Activated B cell treated with CpG ODN at 0.5 μM for 24 hours (primary cell): ENCODE results near the gene DOCK3. TPM values are rescaled to one million over a fixed set of nuclear protein-coding genes. Genes with fewer than 3 reads are reported as not detected.
"Not testable (repeated sequence)": the region's sequence is repeated elsewhere in the genome, so short reads cannot be mapped to it uniquely, and the experiment has no call there.

ENCODE experiments used
- ATAC-seq: fragments of 200-7000 bp; cut with Tn5 transposase; one replicate; pipeline ENCODE4 v1.10.0; 2021; ENCODE audit warnings: low read depth, mild to moderate bottlenecking, moderate library complexity
- CTCF ChIA-PET: fragments of 350-600 bp; sonication (Branson Sonifier 250); formaldehyde crosslinking; loops from one replicate; lab custom pipeline; 2021; ENCODE audit warnings: antibody characterized with exemption; lab: Charles Lee
- POLR2A ChIA-PET: fragments of 350-600 bp; sonication (Branson Sonifier 250); formaldehyde crosslinking; loops from one replicate; lab custom pipeline; 2021; ENCODE audit warnings: antibody characterized with exemption; lab: Charles Lee
- DNase-seq: peaks from one replicate; pipeline ENCODE4 v3.0.0; 2022
- H3K27ac Mint-ChIP-seq: one replicate; pipeline ENCODE4 v1.8.0; 2020; ENCODE audit warnings: mixed read lengths
- H3K27me3 Mint-ChIP-seq: one replicate; pipeline ENCODE4 v1.8.0; 2021; ENCODE audit warnings: mixed read lengths
- H3K36me3 Mint-ChIP-seq: one replicate; pipeline ENCODE4 v1.8.0; 2021; ENCODE audit warnings: low read depth, mixed read lengths
- H3K4me1 Mint-ChIP-seq: one replicate; pipeline ENCODE4 v1.8.0; 2021; ENCODE audit warnings: mixed read lengths
- H3K4me3 Mint-ChIP-seq: one replicate; pipeline ENCODE4 v1.8.0; 2020; ENCODE audit warnings: mild to moderate bottlenecking, mixed read lengths
- H3K9me3 Mint-ChIP-seq: one replicate; pipeline ENCODE4 v1.8.0; 2020; ENCODE audit warnings: mixed read lengths
- CTCF ChIP-seq: fragments of 200-600 bp; IDR thresholded peaks from one replicate; pipeline ENCODE4 v1.8.0; 2022; ENCODE audit warnings: antibody characterized with exemption, mild to moderate bottlenecking
- intact Hi-C: fragments of 100-400 bp; cut with micrococcal nuclease; formaldehyde crosslinking; loops from one replicate; pipeline ENCODE4 v1.15.1; 2024
- total RNA-seq: library from RNA; stranded (reverse); gene quantifications from 2 replicates; pipeline ENCODE4 v1.2.3, GENCODE V29; 2022

Gene DOCK3
- total RNA-seq, 1 donor from 2014 or later: 0.04 TPM

DNA sequence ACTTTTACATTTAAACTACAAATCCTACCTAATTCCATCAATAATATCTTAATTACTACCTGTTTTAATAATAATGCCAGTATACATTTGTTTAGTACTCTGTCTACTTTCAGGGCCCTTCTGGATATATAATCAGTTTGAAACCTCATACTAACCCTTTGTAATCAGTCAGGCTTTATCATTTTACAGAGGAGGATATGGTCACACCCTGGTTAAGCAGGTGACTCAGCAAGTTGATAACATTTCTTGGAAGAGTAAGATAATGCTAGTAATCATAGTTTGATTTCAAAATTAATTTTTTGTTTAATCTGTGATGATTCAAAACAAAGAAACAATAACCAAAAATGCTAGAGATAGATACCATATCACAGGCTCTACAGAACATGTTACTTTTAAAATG is 502.2 kb downstream of the DOCK3 start:
- TF ChIP-seq CTCF: no peak
- H3K4me3 Mint-ChIP-seq: no peak overlapping the region
- ATAC-seq: no peak
- peaks cover 12% of the 10 kb centered on the region for H3K9me3 Mint-ChIP-seq
- H3K27me3 Mint-ChIP-seq: no peaks in the 10 kb centered on the region
- no peak for DNase-seq
- intact Hi-C loops: no loop called here
- no peak overlapping the region for H3K27ac Mint-ChIP-seq
- H3K36me3 Mint-ChIP-seq: no peaks in the 10 kb centered on the region
- ChIA-PET POLR2A (no interaction called here), CTCF (no interaction called here)
- H3K4me1 Mint-ChIP-seq: no peaks in the 10 kb centered on the region

GRCh38 chr3:51186446-51186845 is 511.7 kb downstream of the DOCK3 start:
- POLR2A ChIA-PET, intact Hi-C loops, CTCF ChIA-PET, DNase-seq, H3K4me1 Mint-ChIP-seq, H3K27ac Mint-ChIP-seq, H3K27me3 Mint-ChIP-seq, H3K36me3 Mint-ChIP-seq, ATAC-seq, H3K4me3 Mint-ChIP-seq, H3K9me3 Mint-ChIP-seq: not testable (repeated sequence)

DNA sequence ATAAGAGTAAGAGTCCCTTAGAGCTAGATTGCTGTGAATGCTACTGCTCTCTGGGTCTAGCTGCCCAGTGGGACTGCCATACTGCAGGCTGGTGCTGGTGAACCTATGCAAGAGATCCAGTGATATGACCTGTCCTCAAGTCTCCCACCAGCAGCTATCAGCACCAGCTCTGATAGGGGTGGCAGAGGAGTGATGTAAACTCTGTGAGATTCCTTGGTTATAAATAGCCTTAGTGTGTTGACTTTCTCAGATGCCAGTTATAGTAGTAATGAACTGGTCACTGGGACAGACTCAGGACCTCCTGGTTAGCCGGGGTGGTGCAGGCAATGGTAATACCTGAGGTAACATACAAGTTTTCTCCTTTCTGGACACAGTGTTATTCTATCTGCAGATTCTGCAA is 515.5 kb downstream of the DOCK3 start:
- ATAC-seq (no peak), DNase-seq (no peak)
- CTCF ChIA-PET: no interaction called here
- Mint-ChIP-seq H3K27me3 (peaks cover 3% of the 10 kb centered on the region), H3K4me3 (no peak overlapping the region), H3K9me3 (peaks cover 10% of the 10 kb centered on the region), H3K36me3 (no peaks in the 10 kb centered on the region), H3K4me1 (no peaks in the 10 kb centered on the region), H3K27ac (no peak overlapping the region)
- TF ChIP-seq CTCF: no peak
- POLR2A ChIA-PET: no interaction called here
- intact Hi-C loops: no loop called here

GRCh38 chr3:51190827-51191226 is 516.1 kb downstream of the DOCK3 start:
- H3K36me3 Mint-ChIP-seq: no peaks in the 10 kb centered on the region
- peaks cover 8% of the 10 kb centered on the region for H3K9me3 Mint-ChIP-seq
- CTCF ChIA-PET: no interaction called here
- POLR2A ChIA-PET: no interaction called here
- no peak overlapping the region for H3K4me3 Mint-ChIP-seq
- DNase-seq (no peak), ATAC-seq (no peak)
- no peaks in the 10 kb centered on the region for H3K4me1 Mint-ChIP-seq
- H3K27ac Mint-ChIP-seq: no peak overlapping the region
- intact Hi-C loops: no loop called here
- no peak for TF ChIP-seq CTCF
- H3K27me3 Mint-ChIP-seq: peaks cover 3% of the 10 kb centered on the region

DNA sequence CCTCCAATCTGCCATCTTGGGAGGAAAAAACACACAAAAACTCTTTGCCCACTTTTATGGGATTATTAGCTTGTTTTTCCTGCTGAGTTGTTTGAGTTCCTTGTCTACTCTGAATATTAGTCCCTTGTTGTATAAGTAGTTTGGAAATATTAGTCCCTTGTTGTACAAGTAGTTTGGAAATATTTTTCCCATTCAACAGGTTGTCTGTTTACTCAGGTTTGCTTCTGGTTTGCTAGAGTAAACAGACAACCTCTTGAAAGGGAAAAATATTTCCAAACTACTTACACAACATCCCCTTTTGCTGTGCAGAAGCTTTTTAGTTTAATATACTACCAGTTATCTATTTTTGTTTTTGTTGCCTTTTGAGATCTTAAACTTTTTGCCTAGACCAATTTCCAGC is 517.0 kb downstream of the DOCK3 start:
- ATAC-seq: no peak
- TF ChIP-seq CTCF: no peak
- Mint-ChIP-seq H3K27me3 (peaks cover 3% of the 10 kb centered on the region), H3K4me3 (no peak overlapping the region), H3K27ac (no peak overlapping the region), H3K36me3 (no peaks in the 10 kb centered on the region), H3K4me1 (no peaks in the 10 kb centered on the region), H3K9me3 (peaks cover 5% of the 10 kb centered on the region)
- CTCF ChIA-PET: no interaction called here
- DNase-seq: no peak
- intact Hi-C loops: no loop called here
- POLR2A ChIA-PET: no interaction called here

- Mint-ChIP-seq H3K27ac (no peak overlapping the region), H3K27me3 (peaks cover 3% of the 10 kb centered on the region), H3K9me3 (peaks cover 7% of the 10 kb centered on the region), H3K4me1 (no peaks in the 10 kb centered on the region), H3K4me3 (no peak overlapping the region), H3K36me3 (no peaks in the 10 kb centered on the region)
- ChIA-PET POLR2A (no interaction called here), CTCF (no interaction called here)
- TF ChIP-seq CTCF: no peak
- intact Hi-C loops: no loop called here
- ATAC-seq: no peak
- no peak for DNase-seq
Measured at GRCh38 chr3:51198477-51198876, 523.8 kb downstream of the DOCK3 start.

GRCh38 chr3:51199296-51199695 is 524.6 kb downstream of the DOCK3 start:
- H3K9me3 Mint-ChIP-seq, H3K27ac Mint-ChIP-seq, POLR2A ChIA-PET, H3K36me3 Mint-ChIP-seq, intact Hi-C loops, H3K27me3 Mint-ChIP-seq, DNase-seq, CTCF ChIA-PET, H3K4me3 Mint-ChIP-seq, H3K4me1 Mint-ChIP-seq, ATAC-seq: not testable (repeated sequence)
